GM19438 (cell line): ENCODE results near the gene FBXO36.

ENCODE experiments used
- ATAC-seq: cut with Tn5 transposase; IDR thresholded peaks from one replicate; pipeline ENCODE4 v1.9.1; 2021; ENCODE audit warnings: low read depth; ENCODE audit not compliant: unreplicated experiment

FBXO36 gene

DNA sequence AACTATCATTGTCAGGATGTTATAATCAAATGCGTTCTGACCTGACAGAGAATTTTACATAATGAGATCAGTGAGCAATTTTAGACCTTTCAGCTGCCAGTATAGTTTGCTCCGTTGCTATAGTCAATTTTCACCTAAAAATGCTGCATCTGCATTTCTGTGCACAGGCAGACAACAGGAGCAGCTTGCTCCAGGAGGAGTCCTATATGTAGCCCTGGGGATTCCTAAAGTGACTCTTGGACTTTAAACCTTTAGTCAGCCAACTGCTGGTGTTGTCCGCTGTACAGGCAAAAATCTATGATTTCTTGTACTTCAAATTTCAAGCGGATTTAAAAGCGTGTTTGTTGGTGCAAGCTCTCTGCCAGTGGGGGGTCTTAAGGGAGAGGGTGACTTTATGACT lies 120.7 kb downstream of the FBXO36 start:
- ATAC-seq, result no peak

- ATAC-seq, result no peak
Observed at GRCh38 chr2:230043461-230043860, 121.2 kb downstream of the FBXO36 start.

DNA sequence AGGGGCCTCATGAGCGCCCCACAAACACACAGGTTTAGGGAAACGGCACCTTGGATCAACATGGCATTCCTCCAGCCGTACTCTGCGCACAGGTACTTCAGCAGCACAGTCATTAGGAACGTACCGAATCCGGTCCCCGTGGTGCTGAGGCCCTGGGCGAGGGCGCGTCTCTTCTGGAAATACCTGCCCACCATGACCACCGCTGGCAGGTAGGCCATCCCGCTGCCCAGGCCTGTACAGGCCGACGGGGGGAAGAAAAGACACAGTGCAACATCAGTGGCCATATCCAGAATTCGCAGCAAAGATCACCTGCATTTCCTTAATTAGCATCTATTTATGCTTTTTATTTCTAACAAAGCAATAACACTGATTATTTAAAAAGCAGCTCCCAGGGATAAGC lies 124.2 kb downstream of the FBXO36 start:
- no peak for ATAC-seq

DNA sequence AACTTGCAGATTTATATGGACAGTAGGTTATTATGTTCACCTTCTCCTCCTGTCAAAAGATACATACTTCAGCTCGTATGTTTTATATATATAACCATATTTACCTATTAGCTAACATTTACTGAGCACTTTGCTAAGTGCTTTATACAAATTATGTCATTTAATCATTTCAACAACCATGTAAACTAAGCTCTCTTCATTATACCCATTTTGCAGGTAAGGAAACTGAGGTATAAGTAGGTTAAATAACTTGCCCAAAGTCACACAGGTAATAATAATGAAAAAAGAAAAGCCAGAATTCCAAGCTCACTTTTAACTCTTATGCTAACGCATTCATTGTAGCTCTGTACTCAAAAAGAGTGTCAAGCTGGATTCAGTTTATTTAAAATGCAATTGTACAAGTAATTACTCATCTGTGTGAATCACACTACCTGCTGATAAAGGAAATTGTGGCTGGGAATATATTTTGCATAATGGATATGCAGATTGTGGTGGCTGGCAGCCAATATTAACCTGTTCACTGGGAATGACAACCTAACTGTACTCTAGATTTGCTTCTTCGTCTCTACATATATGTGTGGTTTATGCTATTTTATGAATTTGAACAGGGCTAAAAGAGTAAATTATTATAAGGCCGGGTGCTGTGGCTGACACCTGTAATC lies 125.8 kb downstream of the FBXO36 start:
- no peak for ATAC-seq

GRCh38 chr2:230050136-230050535 lies 127.8 kb downstream of the FBXO36 start:
- ATAC-seq, result no peak

GRCh38 chr2:230052299-230052698 lies 130.0 kb downstream of the FBXO36 start:
- ATAC-seq, result no peak

DNA sequence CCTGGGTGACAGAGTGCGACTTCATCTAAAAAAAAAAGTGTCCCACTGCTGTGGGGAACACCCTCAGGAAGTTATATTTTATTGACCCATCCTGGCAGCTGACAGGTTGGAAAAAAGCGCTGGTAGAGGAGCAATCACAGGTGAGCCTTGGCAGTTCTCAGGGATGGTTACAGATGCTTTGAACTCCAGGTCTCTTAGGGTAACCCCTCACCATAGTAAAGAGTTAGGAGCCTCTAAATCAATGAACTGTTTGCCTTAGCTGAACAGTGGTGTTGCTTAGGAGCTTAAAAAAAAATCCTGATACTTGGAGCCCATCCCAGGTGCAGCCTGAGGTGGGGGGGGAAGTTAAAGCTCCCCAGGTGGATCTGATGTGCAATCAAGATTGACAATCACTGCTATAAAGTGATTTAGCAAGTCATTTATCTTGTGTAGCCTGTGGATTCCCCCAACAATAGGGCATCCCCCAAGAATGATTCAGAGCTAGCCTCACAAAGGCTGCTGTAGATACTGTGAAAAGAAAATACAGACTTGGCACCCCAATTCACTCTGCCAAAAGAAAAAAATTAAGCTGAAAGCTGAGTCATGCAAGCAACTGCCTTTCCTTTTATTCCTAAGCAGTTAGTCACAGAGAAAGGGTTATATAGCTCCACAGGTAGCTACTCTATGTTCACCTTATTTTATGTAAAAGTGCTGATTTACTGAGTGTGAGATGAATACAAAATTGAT lies 131.6 kb downstream of the FBXO36 start:
- ATAC-seq, result no peak

DNA sequence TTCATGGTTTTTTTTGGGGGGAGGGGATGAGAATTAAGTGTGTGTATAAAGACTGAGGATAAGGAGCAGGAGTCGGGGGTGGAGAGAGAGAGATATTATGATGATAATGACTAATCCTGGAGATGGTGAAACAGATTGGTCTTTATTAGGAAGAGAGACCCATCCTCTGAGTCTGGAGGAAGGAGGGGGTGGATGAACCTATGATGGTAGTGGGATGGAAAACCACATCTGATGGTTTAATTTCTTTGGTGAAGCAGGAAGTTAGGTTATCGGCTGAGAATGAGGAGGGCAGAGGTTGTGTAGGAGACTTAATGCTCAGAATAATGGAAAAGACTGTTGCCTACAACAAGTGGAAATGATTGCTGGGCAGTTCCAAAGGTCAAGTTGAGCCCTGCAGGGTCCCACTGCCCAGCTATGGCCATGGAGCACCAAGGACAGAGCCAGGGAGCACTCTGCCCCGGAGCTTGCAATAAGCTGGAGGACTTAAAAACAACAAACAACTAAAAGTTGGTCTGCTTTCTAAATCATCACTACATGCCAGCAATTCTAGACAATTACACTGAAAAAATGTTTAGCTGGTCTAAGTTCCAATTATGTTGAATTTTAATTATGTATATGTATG lies 138.5 kb downstream of the FBXO36 start:
- ATAC-seq, result no peak
